ENCODE data around the gene F7. TPM values are rescaled to one million over a fixed set of nuclear protein-coding genes. Genes with fewer than 3 reads are reported as not detected.
"Not testable (repeated sequence)": the region's sequence is repeated elsewhere in the genome, so short reads cannot be mapped to it uniquely, and the experiment has no call there.

F7 gene
- total RNA-seq, 2 donors from 2014 or later = not detected

DNA sequence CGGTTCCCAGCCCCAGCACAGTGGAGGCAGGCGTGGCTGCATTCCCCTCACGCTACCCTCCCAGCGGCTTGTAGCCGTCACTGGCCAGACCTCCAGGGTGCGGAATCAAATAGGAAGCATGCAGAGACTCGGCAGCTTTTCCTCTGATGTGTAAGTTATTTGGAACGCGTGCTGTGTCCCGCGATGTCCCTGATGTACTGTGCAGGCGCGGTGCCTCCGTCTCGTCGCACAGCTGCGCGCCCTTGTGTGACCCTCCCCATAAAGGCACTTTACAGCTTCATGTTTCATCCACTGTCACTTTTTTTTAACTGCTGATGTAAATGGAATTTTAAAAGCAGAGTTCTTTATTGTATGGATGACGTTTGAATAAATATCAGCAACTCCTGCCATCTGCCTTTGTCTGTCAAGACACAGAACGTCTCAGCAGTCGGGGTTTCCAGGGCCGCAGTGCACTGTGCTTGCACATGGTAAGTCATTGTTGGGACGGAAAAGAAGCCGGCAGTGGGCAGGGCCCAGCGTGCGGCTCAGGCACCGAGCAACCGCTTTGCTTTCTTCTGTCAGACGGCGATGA lies 7.3 kb upstream of the F7 start:
- no peaks in the 10 kb centered on the region for H3K27me3 ChIP-seq
- H3K27ac ChIP-seq = no peak overlapping the region
- H3K9me3 ChIP-seq = no peaks in the 10 kb centered on the region
- no peaks in the 10 kb centered on the region for H3K4me1 ChIP-seq
- H3K4me3 ChIP-seq = no peak overlapping the region
- no peak for ATAC-seq
- TF ChIP-seq POLR2A (IDR thresholded peaks at IDR 0.05) = no peak
- TF ChIP-seq, protein P1, sequence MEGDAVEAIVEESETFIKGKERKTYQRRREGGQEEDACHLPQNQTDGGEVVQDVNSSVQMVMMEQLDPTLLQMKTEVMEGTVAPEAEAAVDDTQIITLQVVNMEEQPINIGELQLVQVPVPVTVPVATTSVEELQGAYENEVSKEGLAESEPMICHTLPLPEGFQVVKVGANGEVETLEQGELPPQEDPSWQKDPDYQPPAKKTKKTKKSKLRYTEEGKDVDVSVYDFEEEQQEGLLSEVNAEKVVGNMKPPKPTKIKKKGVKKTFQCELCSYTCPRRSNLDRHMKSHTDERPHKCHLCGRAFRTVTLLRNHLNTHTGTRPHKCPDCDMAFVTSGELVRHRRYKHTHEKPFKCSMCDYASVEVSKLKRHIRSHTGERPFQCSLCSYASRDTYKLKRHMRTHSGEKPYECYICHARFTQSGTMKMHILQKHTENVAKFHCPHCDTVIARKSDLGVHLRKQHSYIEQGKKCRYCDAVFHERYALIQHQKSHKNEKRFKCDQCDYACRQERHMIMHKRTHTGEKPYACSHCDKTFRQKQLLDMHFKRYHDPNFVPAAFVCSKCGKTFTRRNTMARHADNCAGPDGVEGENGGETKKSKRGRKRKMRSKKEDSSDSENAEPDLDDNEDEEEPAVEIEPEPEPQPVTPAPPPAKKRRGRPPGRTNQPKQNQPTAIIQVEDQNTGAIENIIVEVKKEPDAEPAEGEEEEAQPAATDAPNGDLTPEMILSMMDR (IDR thresholded peaks at IDR 0.05) = no peak
- intact Hi-C loops (cut with DNase I) = no loop called here
- H3K36me3 ChIP-seq (replicated peaks in 1 of 2; ENCODE audit: insufficient read depth in 1 of 2, low read depth in 2 of 2) = no peaks in the 10 kb centered on the region
- 85 to 88% methylated on average over 30 of the region's 30 CpGs for WGBS, 2 donors
- DNase-seq = no peak

DNA sequence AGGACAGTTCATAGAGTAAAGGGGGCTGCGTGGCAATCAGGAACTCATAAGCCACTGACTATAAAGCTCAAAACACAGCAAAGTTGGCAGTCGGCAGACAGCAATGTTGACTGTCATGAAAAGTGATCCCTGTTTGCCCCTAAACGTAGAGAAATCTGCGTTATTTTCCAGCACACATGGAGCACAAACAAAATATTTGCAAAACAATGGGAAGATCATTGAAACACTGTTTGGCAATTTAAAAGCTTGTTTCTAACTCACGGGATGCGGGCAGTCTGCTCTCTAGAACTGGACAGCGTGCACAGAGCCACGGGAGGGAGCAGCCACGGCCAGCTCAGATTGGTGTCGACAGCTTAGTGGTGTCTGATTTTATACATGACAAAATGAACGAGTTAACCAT lies 6.4 kb upstream of the F7 start:
- WGBS, 2 donors = 82 to 84% methylated on average over 11 of the region's 11 CpGs
- no peak overlapping the region for H3K4me3 ChIP-seq
- no peak overlapping the region for H3K27ac ChIP-seq
- no peak for DNase-seq
- H3K27me3 ChIP-seq = no peaks in the 10 kb centered on the region
- no peaks in the 10 kb centered on the region for H3K36me3 ChIP-seq (replicated peaks in 1 of 2; ENCODE audit: insufficient read depth in 1 of 2, low read depth in 2 of 2)
- TF ChIP-seq POLR2A (IDR thresholded peaks at IDR 0.05) = no peak
- TF ChIP-seq, protein P1 (IDR thresholded peaks at IDR 0.05) = no peak
- no peak for ATAC-seq
- intact Hi-C loops (cut with DNase I) = no loop called here
- H3K4me1 ChIP-seq = no peaks in the 10 kb centered on the region
- H3K9me3 ChIP-seq = no peaks in the 10 kb centered on the region

DNA sequence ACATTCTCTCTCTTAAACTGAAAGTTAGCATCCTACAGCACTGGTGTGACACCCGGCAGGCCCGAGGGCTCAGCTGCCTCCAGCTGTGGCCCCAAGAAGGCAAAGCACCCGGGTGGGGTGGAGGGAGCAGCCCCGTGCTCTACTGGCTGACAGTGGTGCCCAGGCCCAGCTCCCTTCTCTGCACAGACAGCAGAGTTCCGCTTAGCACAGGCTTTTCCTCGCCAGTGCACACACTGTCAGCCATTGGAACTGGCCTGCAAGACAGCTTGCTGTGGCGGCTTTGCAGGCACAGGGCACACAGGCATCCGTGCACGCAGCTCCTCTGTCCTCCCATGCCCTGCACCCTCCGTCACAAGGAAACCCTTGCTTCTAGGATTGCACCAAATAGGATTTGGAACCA lies 3.3 kb upstream of the F7 start:
- H3K27ac ChIP-seq; DNase-seq; intact Hi-C loops (cut with DNase I); H3K9me3 ChIP-seq; H3K4me3 ChIP-seq; H3K4me1 ChIP-seq; H3K27me3 ChIP-seq; H3K36me3 ChIP-seq (replicated peaks in 1 of 2; ENCODE audit: insufficient read depth in 1 of 2, low read depth in 2 of 2); ATAC-seq: not testable (repeated sequence)
- 59 to 60% methylated on average over 2 to 10 of the region's 10 CpGs for WGBS, 2 donors

GRCh38 chr13:113102727-113103126 lies 2.9 kb upstream of the F7 start:
- no peak for TF ChIP-seq POLR2A (IDR thresholded peaks at IDR 0.05)
- TF ChIP-seq, protein P1 (IDR thresholded peaks at IDR 0.05) = no peak
- Histone ChIP-seq H3K9me3 (no peaks in the 10 kb centered on the region), H3K36me3 (replicated peaks in 1 of 2; ENCODE audit: insufficient read depth in 1 of 2, low read depth in 2 of 2) (no peaks in the 10 kb centered on the region), H3K27me3 (no peaks in the 10 kb centered on the region), H3K4me3 (no peak overlapping the region), H3K4me1 (peaks cover 9% of the 10 kb centered on the region), H3K27ac (no peak overlapping the region)
- 51 to 57% methylated on average over 12 of the region's 12 CpGs for whole genome bisulfite sequencing, 2 donors
- no peak for ATAC-seq
- DNase-seq = no peak
- intact Hi-C loops (cut with DNase I) = no loop called here

DNA sequence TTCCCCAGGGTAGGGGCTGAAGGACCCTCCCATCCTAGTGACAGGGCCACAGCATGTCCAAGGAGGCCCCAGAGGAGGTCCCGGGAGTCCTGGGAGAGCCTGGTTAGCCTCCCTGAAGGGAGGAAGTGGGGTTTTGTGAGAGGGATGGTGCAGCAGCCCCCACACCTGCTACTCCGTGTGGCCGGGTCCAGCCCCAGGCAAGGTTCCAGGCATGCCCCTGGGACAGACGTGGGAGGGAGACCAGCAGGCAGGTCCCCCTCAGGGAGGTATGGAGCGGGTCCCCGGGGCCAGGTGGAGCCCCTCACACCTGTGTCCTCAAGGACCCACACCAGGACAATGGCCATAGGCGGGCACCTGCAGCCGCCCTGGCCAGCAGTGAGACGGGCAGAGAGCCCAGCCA lies 1.9 kb upstream of the F7 start:
- intact Hi-C loops (cut with DNase I) = no loop called here
- 20 to 31% methylated on average over 1 to 9 of the region's 9 CpGs for WGBS, 2 donors
- DNase-seq (no peak), ATAC-seq (no peak)
- no peak overlapping the region for H3K27ac ChIP-seq
- H3K36me3 ChIP-seq (replicated peaks in 1 of 2; ENCODE audit: insufficient read depth in 1 of 2, low read depth in 2 of 2) = no peaks in the 10 kb centered on the region
- H3K27me3 ChIP-seq = no peaks in the 10 kb centered on the region
- H3K9me3 ChIP-seq = no peaks in the 10 kb centered on the region
- no peak overlapping the region for H3K4me3 ChIP-seq
- no peak for TF ChIP-seq POLR2A (IDR thresholded peaks at IDR 0.05)
- TF ChIP-seq, protein P1 (IDR thresholded peaks at IDR 0.05) = no peak
- peaks cover 9% of the 10 kb centered on the region for H3K4me1 ChIP-seq

Measured in body of pancreas (tissue), 4 donors.